Left lung (tissue), 10 donors: ENCODE data around the gene MAP4K1. TPM values are rescaled to one million over a fixed set of nuclear protein-coding genes. Genes with fewer than 3 reads are reported as not detected.

ENCODE experiments used
- ATAC-seq: fragments of 200-7000 bp; cut with Tn5 transposase; one replicate; pipeline ENCODE4 v1.9.1; 2020; ENCODE audit warnings: moderate library complexity
- DNase-seq, 4 donors: peaks; one replicate each; pipeline ENCODE4 v3.0.0-alpha.2; 2013 to 2020
- H3K27ac ChIP-seq, 2 donors: fragments of 200-600 bp; sonication (generic) in 1 of 2; one replicate each; pipeline versions ENCODE4 v1.5.0 to v1.8.0; 2020 to 2021
- H3K27me3 ChIP-seq, 2 donors: fragments of 200-600 bp; sonication (generic) in 1 of 2; one replicate each; pipeline versions ENCODE4 v1.5.0 to v1.8.0; 2020 to 2021
- H3K36me3 ChIP-seq, 2 donors: fragments of 200-600 bp; sonication (generic) in 1 of 2; one replicate each; pipeline versions ENCODE4 v1.5.0 to v1.8.0; 2020 to 2021
- H3K4me1 ChIP-seq, 2 donors: fragments of 200-600 bp; one replicate each; pipeline ENCODE4 v1.8.0; 2021
- H3K4me3 ChIP-seq, 2 donors: fragments of 200-600 bp; sonication (generic) in 1 of 2; one replicate each; pipeline versions ENCODE4 v1.5.0 to v1.8.0; 2020 to 2021; ENCODE audit warnings: mild to moderate bottlenecking in 1 of 2
- H3K9me3 ChIP-seq, 2 donors: fragments of 200-600 bp; sonication (generic) in 1 of 2; one replicate each; pipeline versions ENCODE4 v1.5.0 to v1.8.0; 2020 to 2021
- CTCF ChIP-seq, 2 donors: fragments of 200-600 bp; sonication (generic) in 1 of 2; IDR thresholded peaks; one replicate each; pipeline versions ENCODE4 v1.5.0 to v1.8.0; 2021; ENCODE audit warnings: antibody characterized with exemption in 2 of 2
- intact Hi-C, 2 donors: fragments of 100-400 bp; cut with DNase I; formaldehyde crosslinking; loops; one replicate each; pipeline versions ENCODE4 v1.11.2 to v1.14.2; 2022
- polyA plus RNA-seq, 6 donors: library from polyadenylated mRNA; unstranded; fragments of 120-200 nt; gene quantifications; one replicate each; pipeline ENCODE4 v1.2.1, GENCODE V29; 2013; ENCODE audit not compliant: insufficient read length in 6 of 6
- total RNA-seq, 2 donors: library from RNA; stranded (reverse); fragmentation: NEBNext Ultra II Directional; extraction: Animal tissue kit (Norgen Biotek cat#: 25700); gene quantifications; one replicate each; pipeline ENCODE4 v1.2.1, GENCODE V29; 2021
- donor health status: DM: no; HTN: yes; CAD: no.
- donor health status: DM: no; HTN: no; CAD: no.

The MAP4K1 gene
- total and polyA plus RNA-seq, 8 donors, result 3.1 to 10.7 (median 4.4) TPM

- intact Hi-C loops, result loop anchor here (10.0 kb wide), 2 partner anchors 58 to 68 kb away; no protein-coding TSS in a partner anchor
- Histone ChIP-seq H3K27me3 (no peaks in the 10 kb centered on the region), H3K36me3 (peaks cover 0 to 6% of the 10 kb centered on the region in 2 donors), H3K9me3 (no peaks in the 10 kb centered on the region), H3K4me1 (peaks cover 96 to 100% of the 10 kb centered on the region in 2 donors), H3K4me3 (no peak overlapping the region), H3K27ac (peak overlapping the region; percentile 86 to 93)
- DNase-seq, result no peak
- no peak for TF ChIP-seq CTCF (IDR thresholded peaks at IDR 0.05)
- no peak for ATAC-seq
These were observed 38.6 kb upstream of the MAP4K1 start for GRCh38 chr19:38656171-38656981.

- intact Hi-C loops, result loop anchor here (10.0 kb wide), 2 partner anchors 60 to 70 kb away; no protein-coding TSS in a partner anchor
- TF ChIP-seq CTCF (IDR thresholded peaks at IDR 0.05), result no peak
- ATAC-seq (no peak), DNase-seq (no peak)
- Histone ChIP-seq H3K27ac (peak overlapping the region; percentile 86 to 87), H3K4me3 (no peak overlapping the region), H3K27me3 (no peaks in the 10 kb centered on the region), H3K9me3 (no peaks in the 10 kb centered on the region), H3K4me1 (peaks cover 95 to 100% of the 10 kb centered on the region in 2 donors), H3K36me3 (no peaks in the 10 kb centered on the region)
These were observed 37.5 kb upstream of the MAP4K1 start for GRCh38 chr19:38655148-38655824.

- H3K4me1 ChIP-seq, result peaks cover 97 to 100% of the 10 kb centered on the region in 2 donors
- no peak overlapping the region for H3K4me3 ChIP-seq
- H3K27ac ChIP-seq, result peak overlapping the region; percentile 86 to 87
- no peak for ATAC-seq
- no peak for TF ChIP-seq CTCF (IDR thresholded peaks at IDR 0.05)
- no peak for DNase-seq
- no peaks in the 10 kb centered on the region for H3K27me3 ChIP-seq
- no peaks in the 10 kb centered on the region for H3K9me3 ChIP-seq
- no peaks in the 10 kb centered on the region for H3K36me3 ChIP-seq
- intact Hi-C loops, result loop anchor here (10.0 kb wide), 2 partner anchors 60 to 70 kb away; no protein-coding TSS in a partner anchor
These were observed 36.9 kb upstream of the MAP4K1 start for GRCh38 chr19:38654628-38655055.

- ATAC-seq (no peak), DNase-seq (peak in 1 of 4 donors; percentile 68)
- Histone ChIP-seq H3K4me3 (no peak overlapping the region), H3K27ac (peak overlapping the region; percentile 86 to 87), H3K27me3 (no peaks in the 10 kb centered on the region), H3K36me3 (no peaks in the 10 kb centered on the region), H3K9me3 (no peaks in the 10 kb centered on the region), H3K4me1 (peaks cover 85 to 90% of the 10 kb centered on the region in 2 donors)
- TF ChIP-seq CTCF (IDR thresholded peaks at IDR 0.05), result no peak
- intact Hi-C loops, result loop anchor here (10.0 kb wide), 2 partner anchors 62 to 72 kb away; no protein-coding TSS in a partner anchor
These were observed 35.3 kb upstream of the MAP4K1 start for GRCh38 chr19:38653028-38653571.
